Measurements from ENCODE around the gene PTPRE. TPM values are rescaled to one million over a fixed set of nuclear protein-coding genes. Genes with fewer than 3 reads are reported as not detected.

Gene PTPRE
- total RNA-seq, 4 donors from 2014 or later: 9.8 to 24.9 (median 22.7) TPM

GRCh38 chr10:127928021-127928806 is 21.3 kb downstream of the PTPRE start:
- peak overlapping the region in 2 of 4 donors; percentile 36 to 49 for H3K27ac ChIP-seq
- intact Hi-C loops (cut with DNase I): no loop called here
- no peaks in the 10 kb centered on the region for H3K9me3 ChIP-seq
- no peaks in the 10 kb centered on the region for H3K4me1 ChIP-seq
- H3K4me3 ChIP-seq: no peak overlapping the region
- 56 to 57% methylated on average over 9 to 10 of the region's 10 CpGs for WGBS, 2 donors
- H3K27me3 ChIP-seq: no peaks in the 10 kb centered on the region
- TF ChIP-seq CTCF (IDR thresholded peaks at IDR 0.05): no peak
- no peak for TF ChIP-seq POLR2A (IDR thresholded peaks at IDR 0.05)
- DNase-seq: no peak
- no peaks in the 10 kb centered on the region for H3K36me3 ChIP-seq

- Histone ChIP-seq H3K4me1 (no peaks in the 10 kb centered on the region), H3K27me3 (peaks cover 0 to 10% (median 0%) of the 10 kb centered on the region in 4 donors), H3K36me3 (no peaks in the 10 kb centered on the region), H3K9me3 (no peaks in the 10 kb centered on the region), H3K4me3 (no peak overlapping the region), H3K27ac (no peak overlapping the region)
- no peak for DNase-seq
- 78 to 91% methylated on average over 12 to 15 of the region's 15 CpGs for WGBS, 2 donors
- TF ChIP-seq CTCF (IDR thresholded peaks at IDR 0.05) (no peak), POLR2A (IDR thresholded peaks at IDR 0.05) (no peak)
- intact Hi-C loops (cut with DNase I): no loop called here
These were observed 25.8 kb downstream of the PTPRE start for GRCh38 chr10:127932521-127933270.

GRCh38 chr10:127933271-127933670 is 26.4 kb downstream of the PTPRE start:
- no peak overlapping the region for H3K27ac ChIP-seq
- TF ChIP-seq POLR2A (IDR thresholded peaks at IDR 0.05) (no peak), CTCF (IDR thresholded peaks at IDR 0.05) (no peak)
- H3K4me1 ChIP-seq: no peaks in the 10 kb centered on the region
- 82 to 84% methylated on average over 5 of the region's 5 CpGs for WGBS, 2 donors
- H3K27me3 ChIP-seq: peaks cover 0 to 13% (median 0%) of the 10 kb centered on the region in 4 donors
- intact Hi-C loops (cut with DNase I): no loop called here
- no peaks in the 10 kb centered on the region for H3K9me3 ChIP-seq
- H3K36me3 ChIP-seq: no peaks in the 10 kb centered on the region
- H3K4me3 ChIP-seq: no peak overlapping the region
- DNase-seq: no peak

GRCh38 chr10:127934383-127934782 is 27.5 kb downstream of the PTPRE start:
- H3K36me3 ChIP-seq: no peaks in the 10 kb centered on the region
- intact Hi-C loops (cut with DNase I): no loop called here
- no peaks in the 10 kb centered on the region for H3K4me1 ChIP-seq
- peaks cover 0 to 17% (median 0%) of the 10 kb centered on the region in 4 donors for H3K27me3 ChIP-seq
- DNase-seq: no peak
- TF ChIP-seq CTCF (IDR thresholded peaks at IDR 0.05): no peak
- no peak for TF ChIP-seq POLR2A (IDR thresholded peaks at IDR 0.05)
- H3K4me3 ChIP-seq: no peak overlapping the region
- no peak overlapping the region for H3K27ac ChIP-seq
- H3K9me3 ChIP-seq: no peaks in the 10 kb centered on the region
- 98% methylated on average over 7 of the region's 14 CpGs; no CpG with 5 or more reads in 1 of the 2 donors for WGBS, 2 donors

GRCh38 chr10:127935071-127935561 is 28.2 kb downstream of the PTPRE start:
- DNase-seq: no peak
- no peak overlapping the region for H3K4me3 ChIP-seq
- WGBS, 2 donors: 63 to 81% methylated on average over 10 of the region's 16 CpGs
- H3K4me1 ChIP-seq: no peaks in the 10 kb centered on the region
- peaks cover 0 to 17% (median 0%) of the 10 kb centered on the region in 4 donors for H3K27me3 ChIP-seq
- no peak for TF ChIP-seq CTCF (IDR thresholded peaks at IDR 0.05)
- no peaks in the 10 kb centered on the region for H3K9me3 ChIP-seq
- H3K36me3 ChIP-seq: no peaks in the 10 kb centered on the region
- intact Hi-C loops (cut with DNase I): no loop called here
- H3K27ac ChIP-seq: no peak overlapping the region
